DOHH2 (cell line): ENCODE data around the gene TAF4.

ENCODE experiments used
- H3F3A ChIP-seq: fragments of 200-600 bp; sonication (generic), shearing (Covaris generic); 2 replicates; pipeline ENCODE4 v1.6.0; 2016; ENCODE audit warnings: antibody characterized with exemption, mild to moderate bottlenecking; ENCODE audit not compliant: control insufficient read depth, insufficient read depth
- H3K27ac ChIP-seq: fragments of 200-600 bp; sonication (generic); 2 replicates; pipeline ENCODE4 v1.5.1; 2014; ENCODE audit warnings: low read depth, mild to moderate bottlenecking, low read length, moderate library complexity
- H3K27me3 ChIP-seq: fragments of 200-600 bp; sonication (generic); 2 replicates; pipeline ENCODE4 v1.6.1; 2014; ENCODE audit warnings: mild to moderate bottlenecking, low read length, mixed read lengths; ENCODE audit not compliant: control insufficient read depth
- H3K36me3 ChIP-seq: fragments of 200-600 bp; sonication (generic); 2 replicates; pipeline ENCODE4 v1.6.1; 2014; ENCODE audit warnings: mild to moderate bottlenecking, low read length, moderate library complexity, mixed read lengths; ENCODE audit not compliant: control insufficient read depth
- H3K4me1 ChIP-seq: fragments of 200-600 bp; sonication (generic); 2 replicates; pipeline ENCODE4 v1.6.1; 2014; ENCODE audit warnings: mild to moderate bottlenecking, low read length, mixed read lengths; ENCODE audit not compliant: control insufficient read depth
- H3K4me2 ChIP-seq: fragments of 200-600 bp; sonication (generic); 2 replicates; pipeline ENCODE4 v1.6.0; 2014; ENCODE audit warnings: mild to moderate bottlenecking, low read length, moderate library complexity
- H3K4me3 ChIP-seq: fragments of 200-600 bp; sonication (generic); 2 replicates; pipeline ENCODE4 v1.5.1; 2014; ENCODE audit warnings: mild to moderate bottlenecking, low read length, mixed read lengths
- H3K79me2 ChIP-seq: fragments of 200-600 bp; sonication (generic); 2 replicates; pipeline ENCODE4 v1.6.1; 2014; ENCODE audit warnings: mild to moderate bottlenecking, low read length, mixed read lengths; ENCODE audit not compliant: control insufficient read depth
- H3K9me2 ChIP-seq: fragments of 200-600 bp; sonication (generic); replicated peaks from 2 replicates; pipeline ENCODE4 v1.6.1; 2014; ENCODE audit warnings: mild to moderate bottlenecking, low read length, mixed read lengths; ENCODE audit not compliant: control insufficient read depth
- H3K9me3 ChIP-seq: fragments of 200-600 bp; sonication (generic); 2 replicates; pipeline ENCODE4 v1.6.1; 2014; ENCODE audit warnings: antibody characterized with exemption, low read length, mixed read lengths; ENCODE audit not compliant: control insufficient read depth, insufficient read depth
- H4K20me1 ChIP-seq: fragments of 200-600 bp; sonication (generic); 2 replicates; pipeline ENCODE4 v1.6.0; 2014; ENCODE audit warnings: low read depth, mild to moderate bottlenecking, antibody characterized with exemption, low read length, moderate library complexity; ENCODE audit not compliant: control insufficient read depth, insufficient read depth
- CTCF ChIP-seq: fragments of 200-600 bp; sonication (generic); IDR thresholded peaks from one replicate; pipeline ENCODE4 v1.5.1; 2014; ENCODE audit warnings: antibody characterized with exemption, mild to moderate bottlenecking, low read depth, low read length; ENCODE audit not compliant: poor library complexity, severe bottlenecking
- EZH2phosphoT487 ChIP-seq: fragments of 200-600 bp; sonication (generic); IDR thresholded peaks from 2 replicates; pipeline ENCODE4 v1.6.1; 2017; ENCODE audit warnings: borderline replicate concordance, mild to moderate bottlenecking, antibody characterized with exemption, low read length, moderate library complexity, mixed read lengths

Gene TAF4

DNA sequence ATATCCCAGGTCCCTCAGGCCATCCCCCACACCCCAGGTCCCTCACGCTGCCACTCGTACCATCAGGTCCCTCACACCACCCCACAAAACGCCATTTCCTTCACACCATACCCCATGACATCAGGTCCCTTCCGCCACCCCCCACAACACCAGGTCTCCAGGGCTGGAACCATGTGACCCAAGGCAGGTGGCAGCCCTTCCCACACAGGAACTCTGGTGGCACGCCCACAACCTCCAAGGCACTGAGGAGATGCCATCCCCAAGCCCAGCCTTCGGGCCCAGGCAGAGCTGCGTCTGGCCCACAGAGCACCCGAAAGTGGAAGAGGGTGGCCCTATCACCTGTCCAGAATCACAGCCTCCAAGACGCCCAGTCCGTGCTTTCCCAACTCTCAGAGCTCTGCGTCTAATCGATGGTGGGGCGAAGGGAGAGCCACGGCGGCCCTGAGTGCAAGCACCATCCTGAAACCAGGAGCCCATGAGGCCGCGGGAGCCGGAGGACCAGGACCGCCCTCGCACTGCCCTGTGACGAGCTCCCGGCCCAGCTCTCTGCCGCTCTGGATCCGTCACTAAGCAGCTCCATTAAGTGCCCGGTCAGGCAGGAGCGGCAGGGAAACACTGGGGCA, 12.7 kb downstream of the TAF4 start:
- Histone ChIP-seq H3K9me2 (no peaks in the 10 kb centered on the region), H3K9me3 (no peaks in the 10 kb centered on the region), H4K20me1 (no peaks in the 10 kb centered on the region; the same call in 1 of the 2 replicates), H3K27ac (no peak overlapping the region), H3K27me3 (no peaks in the 10 kb centered on the region), H3K36me3 (peaks cover 10% of the 10 kb centered on the region), H3K4me3 (no peak overlapping the region), H3K4me2 (no peak overlapping the region), H3F3A (no peaks in the 10 kb centered on the region), H3K79me2 (peaks cover 96% of the 10 kb centered on the region), H3K4me1 (peaks cover 8% of the 10 kb centered on the region; the same call in 1 of the 2 replicates)
- TF ChIP-seq EZH2phosphoT487 (no peak), CTCF (no peak)

GRCh38 chr20:62052336-62052841, 13.3 kb downstream of the TAF4 start:
- no peak overlapping the region for H3K4me2 ChIP-seq
- no peaks in the 10 kb centered on the region for H3F3A ChIP-seq
- no peak overlapping the region for H3K27ac ChIP-seq
- H3K4me3 ChIP-seq: no peak overlapping the region
- H3K9me2 ChIP-seq: no peaks in the 10 kb centered on the region
- H3K79me2 ChIP-seq: peaks cover 100% of the 10 kb centered on the region
- no peaks in the 10 kb centered on the region; the same call in 1 of the 2 replicates for H4K20me1 ChIP-seq
- TF ChIP-seq CTCF: no peak
- no peak for TF ChIP-seq EZH2phosphoT487
- peaks cover 10% of the 10 kb centered on the region for H3K36me3 ChIP-seq
- H3K4me1 ChIP-seq: peaks cover 8% of the 10 kb centered on the region; the same call in 1 of the 2 replicates
- no peaks in the 10 kb centered on the region for H3K27me3 ChIP-seq
- H3K9me3 ChIP-seq: no peaks in the 10 kb centered on the region

DNA sequence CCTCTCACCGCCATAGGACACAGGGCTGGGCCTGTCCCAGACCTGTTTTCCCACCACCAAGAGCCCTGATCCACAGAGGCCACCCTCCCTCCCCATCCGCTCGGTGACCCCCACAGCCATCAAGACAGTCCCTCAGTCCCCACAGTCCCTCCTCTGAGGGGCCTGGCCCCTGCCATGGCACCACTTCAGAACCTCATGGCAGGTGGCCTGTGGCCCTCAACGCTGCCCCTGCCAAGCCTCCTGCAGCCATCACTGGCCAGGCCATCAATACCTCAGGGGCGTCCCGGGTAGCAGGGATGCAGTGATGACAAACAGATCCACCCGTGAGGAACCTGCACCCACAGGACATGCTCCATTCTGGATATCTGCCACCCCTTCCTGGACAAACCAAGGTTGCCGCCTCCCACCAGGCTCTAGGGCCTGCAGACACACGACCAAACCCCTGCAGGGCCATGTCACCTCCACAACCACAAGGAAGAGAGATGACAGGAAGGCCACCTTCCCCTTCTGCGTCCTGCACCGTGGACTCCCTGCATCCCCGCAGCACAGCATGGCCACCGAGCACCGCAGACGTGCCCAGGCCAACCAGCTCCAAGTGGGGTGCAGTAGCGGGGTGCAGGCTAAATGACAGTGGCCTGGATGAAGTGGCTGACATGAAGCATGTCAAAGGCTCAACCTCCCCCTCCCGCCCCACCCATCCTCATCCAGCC, 14.0 kb downstream of the TAF4 start:
- no peak overlapping the region for H3K4me3 ChIP-seq
- no peaks in the 10 kb centered on the region for H3K9me2 ChIP-seq
- H3K9me3 ChIP-seq: no peaks in the 10 kb centered on the region
- H3K4me2 ChIP-seq: no peak overlapping the region
- peaks cover 10% of the 10 kb centered on the region for H3K36me3 ChIP-seq
- no peaks in the 10 kb centered on the region; the same call in 1 of the 2 replicates for H4K20me1 ChIP-seq
- no peaks in the 10 kb centered on the region for H3F3A ChIP-seq
- no peaks in the 10 kb centered on the region for H3K27me3 ChIP-seq
- peaks cover 8% of the 10 kb centered on the region; the same call in 1 of the 2 replicates for H3K4me1 ChIP-seq
- peaks cover 100% of the 10 kb centered on the region for H3K79me2 ChIP-seq
- no peak overlapping the region for H3K27ac ChIP-seq
- TF ChIP-seq CTCF: no peak
